Stimulated activated CD8-positive, alpha-beta memory T cell treated with anti-CD3 and anti-CD28 coated beads, Interleukin-15, amount 100 ng/mL, for 1 hour (primary cell): ENCODE data around the gene SLC22A31.

ENCODE experiments used
- DNase-seq: peaks from one replicate; pipeline ENCODE4 v3.0.0-alpha.2; 2020; ENCODE audit warnings: low read depth

SLC22A31 gene

DNA sequence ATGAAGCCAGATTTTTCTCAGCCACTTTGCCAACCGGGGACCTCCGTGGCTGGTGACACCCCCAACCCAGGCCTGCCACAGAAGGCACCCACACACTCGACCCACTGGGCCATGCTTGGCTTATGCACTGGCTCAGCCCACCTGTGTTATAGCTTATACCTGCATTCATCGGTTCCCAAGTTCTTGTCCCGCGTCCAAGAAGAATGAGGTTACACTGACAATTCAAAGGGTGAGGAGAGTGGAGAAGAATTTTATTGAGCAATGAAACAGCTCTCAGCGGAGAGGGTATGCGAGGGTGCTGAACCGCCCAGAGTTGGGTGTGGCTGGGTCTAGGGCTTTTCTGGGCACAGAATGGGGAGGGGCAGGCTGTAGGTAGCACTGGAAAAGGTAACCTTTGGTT is 51.0 kb downstream of the SLC22A31 start:
- DNase-seq = no peak

DNA sequence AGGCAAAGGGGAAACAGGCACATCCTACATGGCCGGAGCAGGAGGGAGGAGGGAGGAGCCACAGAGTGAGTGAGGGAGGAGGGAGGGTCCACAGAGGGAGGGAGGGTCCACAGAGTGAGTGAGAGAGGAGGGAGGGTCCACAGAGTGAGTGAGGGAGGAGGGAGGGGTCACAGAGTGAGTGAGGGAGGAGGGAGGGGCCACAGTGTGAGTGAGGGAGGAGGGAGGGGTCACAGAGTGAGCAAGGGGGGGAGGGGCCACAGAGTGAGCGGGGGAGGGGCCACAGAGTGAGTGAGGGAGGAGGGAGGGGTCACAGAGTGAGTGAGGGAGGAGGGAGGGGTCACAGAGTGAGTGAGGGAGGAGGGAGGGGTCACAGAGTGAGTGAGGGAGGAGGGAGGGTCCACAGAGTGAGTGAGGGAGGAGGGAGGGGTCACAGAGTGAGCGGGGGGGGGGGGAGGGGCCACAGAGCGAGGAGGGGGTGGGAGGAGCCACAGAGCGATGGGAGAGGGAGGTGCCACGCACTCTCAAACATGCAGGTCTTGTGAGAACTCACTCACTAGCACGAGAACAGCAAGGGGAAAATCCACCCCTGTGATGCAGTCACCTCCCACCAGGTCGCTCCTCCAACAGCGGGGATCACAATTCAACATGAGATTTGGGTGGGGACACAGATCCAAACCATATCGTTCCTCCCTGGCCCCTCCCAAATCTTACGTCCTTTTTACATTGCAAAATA is 53.1 kb downstream of the SLC22A31 start:
- DNase-seq = no peak

DNA sequence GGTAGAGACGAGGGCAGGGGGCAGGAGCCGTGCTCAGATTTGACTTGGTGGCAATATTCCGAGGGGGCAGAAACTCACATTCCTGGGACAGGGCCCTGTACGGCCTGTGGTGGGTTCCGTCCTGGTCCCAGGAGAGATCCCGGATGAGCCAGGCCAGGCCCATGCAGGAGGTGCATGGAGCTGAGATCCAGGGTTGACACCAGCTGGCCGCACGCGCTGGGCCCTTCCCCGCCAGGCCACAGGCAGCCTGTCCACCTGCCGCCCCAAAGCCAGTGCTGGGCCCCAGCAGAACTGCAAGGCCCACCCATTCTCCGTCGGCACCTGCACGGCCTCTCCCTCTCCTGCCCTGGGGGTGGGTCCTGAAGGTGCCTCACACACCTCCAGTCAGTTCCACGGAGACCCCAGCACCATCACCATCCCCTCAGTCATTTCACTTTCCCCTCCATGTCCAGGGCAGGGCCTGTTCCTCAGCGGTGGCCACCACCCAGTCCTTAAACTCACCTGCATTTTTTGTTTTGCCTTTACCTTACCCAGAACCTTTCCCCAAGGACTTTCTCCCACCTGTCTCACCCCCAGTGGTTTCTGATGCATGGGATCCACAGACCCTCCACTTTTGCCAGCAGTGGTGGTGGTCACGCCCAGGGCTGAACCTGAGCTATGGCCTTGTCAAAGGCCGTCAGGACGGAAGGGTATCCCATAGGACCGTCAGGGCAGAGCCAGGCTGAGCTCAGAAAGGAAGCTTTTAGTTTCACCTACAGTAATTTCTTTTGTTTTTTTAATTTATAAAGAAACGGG is 53.9 kb downstream of the SLC22A31 start:
- no peak for DNase-seq
